HG03025 (cell line): Measurements from ENCODE around the gene OVOL2.
"Not testable (repeated sequence)": the region's sequence is repeated elsewhere in the genome, so short reads cannot be mapped to it uniquely, and the experiment has no call there.

Experiments used
- ATAC-seq: cut with Tn5 transposase; IDR thresholded peaks from one replicate; pipeline ENCODE4 v1.9.1; 2021; ENCODE audit warnings: mild to moderate bottlenecking, moderate library complexity; ENCODE audit not compliant: unreplicated experiment, low FRiP score

Gene OVOL2

GRCh38 chr20:18057101-18057993 is at the start of gene OVOL2:
OVOL2 (minus strand) TSS chr20:18057916; CDS start chr20:18057634, 282 bp downstream.
- ATAC-seq: no peak

- ATAC-seq: no peak
These were observed 45.8 kb upstream of the OVOL2 start for GRCh38 chr20:18103497-18103896.

DNA sequence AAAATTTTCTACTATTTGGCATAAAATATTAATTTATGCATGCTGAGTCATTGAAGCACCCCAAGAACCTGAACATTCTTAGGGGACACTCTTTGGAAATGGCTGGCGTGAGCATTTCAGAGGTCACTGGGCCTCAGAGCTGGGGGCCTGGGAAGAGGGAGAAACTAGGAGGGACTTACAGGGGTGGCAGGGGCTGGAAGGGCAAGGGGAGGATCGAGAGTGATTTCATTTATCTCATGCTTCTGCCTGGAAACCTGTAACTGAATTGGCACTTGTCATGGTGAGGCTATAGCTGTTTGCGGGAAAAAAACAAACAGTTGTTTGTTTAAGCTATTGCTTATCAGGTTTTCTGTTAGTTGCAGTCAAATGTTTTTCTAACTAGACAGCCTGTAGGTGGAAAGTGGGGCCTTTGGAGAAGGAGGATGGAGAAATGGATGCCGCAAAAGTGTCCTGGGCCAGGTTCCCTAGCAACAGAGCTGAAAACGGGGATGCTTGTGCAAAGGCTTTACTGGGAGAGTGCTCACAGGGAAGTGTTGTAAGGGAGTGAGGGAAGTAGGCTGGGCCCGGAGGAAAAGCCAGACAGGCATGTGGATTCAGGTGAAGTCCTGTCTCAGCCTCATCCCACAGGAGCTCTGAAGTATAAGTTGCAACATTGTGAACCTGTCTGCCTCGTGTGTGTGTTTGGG is 43.6 kb upstream of the OVOL2 start:
- no peak for ATAC-seq

GRCh38 chr20:18100569-18100968 is 42.9 kb upstream of the OVOL2 start:
- ATAC-seq: not testable (repeated sequence)

- ATAC-seq: no peak
These were observed 36.5 kb upstream of the OVOL2 start for GRCh38 chr20:18094191-18094590.

- ATAC-seq: no peak
These were observed 35.7 kb upstream of the OVOL2 start for GRCh38 chr20:18093388-18093787.

GRCh38 chr20:18092890-18093289 is 35.2 kb upstream of the OVOL2 start:
- ATAC-seq: no peak

GRCh38 chr20:18091623-18092022 is 33.9 kb upstream of the OVOL2 start:
- ATAC-seq: no peak

- no peak for ATAC-seq
These were observed 32.8 kb upstream of the OVOL2 start for GRCh38 chr20:18090477-18090876.

- no peak for ATAC-seq
These were observed 32.3 kb upstream of the OVOL2 start for GRCh38 chr20:18090044-18090443.

- not testable (repeated sequence) for ATAC-seq
These were observed 31.1 kb upstream of the OVOL2 start for GRCh38 chr20:18088841-18089240.

GRCh38 chr20:18088298-18088697 is 30.6 kb upstream of the OVOL2 start:
- ATAC-seq: not testable (repeated sequence)

GRCh38 chr20:18087054-18087453 is 29.3 kb upstream of the OVOL2 start:
- ATAC-seq: no peak

GRCh38 chr20:18080836-18081235 is 23.1 kb upstream of the OVOL2 start:
- ATAC-seq: not testable (repeated sequence)

- no peak for ATAC-seq
These were observed 22.1 kb upstream of the OVOL2 start for GRCh38 chr20:18079756-18080353.

GRCh38 chr20:18077157-18077556 is 19.4 kb upstream of the OVOL2 start:
- ATAC-seq: no peak

- ATAC-seq: no peak
These were observed 14.8 kb upstream of the OVOL2 start for GRCh38 chr20:18072532-18072931.

DNA sequence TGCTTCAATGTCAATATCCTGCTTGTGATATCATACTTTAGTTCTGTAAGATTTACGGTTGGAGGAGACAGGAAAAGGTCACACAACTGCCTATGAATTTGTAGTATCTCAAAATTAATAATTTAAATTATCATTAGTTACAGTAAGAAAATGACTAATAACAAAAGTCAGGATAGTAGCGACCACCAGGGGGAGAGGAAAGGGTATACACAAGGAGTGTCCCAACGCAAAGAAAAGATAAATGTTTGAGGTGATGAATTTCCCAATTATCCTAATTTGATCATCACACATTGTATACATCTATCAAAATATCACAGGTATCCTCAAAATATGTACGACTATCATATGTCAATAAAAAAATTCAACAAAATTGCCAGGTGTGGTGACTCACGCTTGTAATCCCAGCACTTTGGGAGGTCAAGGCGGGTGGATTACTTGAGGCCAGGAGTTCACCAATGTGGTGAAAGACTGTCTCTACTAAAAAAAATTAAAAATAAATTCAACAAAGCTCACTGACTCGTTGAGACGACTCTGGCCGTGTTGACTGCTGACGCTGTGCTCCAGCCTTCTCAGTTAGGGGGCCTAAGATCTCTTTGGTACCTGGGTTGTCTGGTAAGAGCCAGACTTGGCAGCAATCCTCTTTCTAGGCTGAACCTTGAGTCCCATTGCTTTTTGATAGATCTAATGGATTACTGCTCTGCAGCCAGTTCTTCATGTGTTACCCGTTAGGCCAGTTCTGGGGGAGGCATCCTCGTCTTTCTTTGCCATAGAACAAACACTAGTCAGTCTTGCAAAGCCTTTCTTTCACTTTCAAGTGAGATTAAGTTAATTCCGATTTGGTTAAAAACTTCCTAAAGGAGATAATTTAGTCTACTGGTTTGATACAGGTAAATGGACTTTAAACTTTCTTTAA is 9.0 kb upstream of the OVOL2 start:
- ATAC-seq: no peak

DNA sequence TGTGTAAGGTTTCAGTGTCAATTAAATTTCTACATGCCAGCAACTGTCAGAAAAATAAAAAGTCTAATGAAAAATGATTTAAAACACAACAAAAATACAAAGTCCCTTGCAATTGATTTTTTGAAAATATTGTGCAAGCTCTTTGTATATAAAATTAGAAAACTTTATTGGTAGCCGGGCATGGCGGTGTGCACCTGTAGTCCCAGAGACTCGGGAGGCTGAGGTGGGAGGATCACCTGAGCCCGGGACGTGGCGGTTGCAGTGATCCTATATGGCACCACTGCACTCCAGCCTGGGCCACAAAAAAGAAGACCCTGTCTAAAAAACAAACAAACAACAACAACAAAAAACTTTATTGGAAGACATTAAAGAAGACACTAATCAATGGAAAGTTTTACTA is 6.0 kb upstream of the OVOL2 start:
- ATAC-seq: no peak

DNA sequence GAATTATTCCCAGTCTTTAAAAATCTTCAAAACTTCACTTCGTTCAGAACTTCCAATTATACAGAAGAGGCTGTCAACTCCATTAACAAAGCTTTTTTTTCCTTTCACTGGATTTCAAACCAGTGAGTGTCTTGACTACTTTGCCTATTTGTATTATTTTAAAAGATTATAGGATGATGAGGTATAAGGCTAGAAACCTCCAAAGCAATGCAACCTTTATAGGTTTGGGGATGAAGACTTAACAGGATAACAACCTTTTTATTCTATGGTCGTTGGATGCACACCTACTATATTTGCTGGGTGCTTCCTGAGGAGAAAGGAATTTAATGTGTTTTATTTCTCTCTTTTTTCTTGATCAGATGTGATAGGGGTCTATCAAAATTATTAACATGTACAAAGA is 1.9 kb upstream of the OVOL2 start:
- ATAC-seq: no peak
